Measurements from ENCODE around the gene CLSTN2. TPM values are rescaled to one million over a fixed set of nuclear protein-coding genes. Genes with fewer than 3 reads are reported as not detected.

The CLSTN2 gene
- total RNA-seq, 1 donor from 2014 or later, result 80.9 TPM

DNA sequence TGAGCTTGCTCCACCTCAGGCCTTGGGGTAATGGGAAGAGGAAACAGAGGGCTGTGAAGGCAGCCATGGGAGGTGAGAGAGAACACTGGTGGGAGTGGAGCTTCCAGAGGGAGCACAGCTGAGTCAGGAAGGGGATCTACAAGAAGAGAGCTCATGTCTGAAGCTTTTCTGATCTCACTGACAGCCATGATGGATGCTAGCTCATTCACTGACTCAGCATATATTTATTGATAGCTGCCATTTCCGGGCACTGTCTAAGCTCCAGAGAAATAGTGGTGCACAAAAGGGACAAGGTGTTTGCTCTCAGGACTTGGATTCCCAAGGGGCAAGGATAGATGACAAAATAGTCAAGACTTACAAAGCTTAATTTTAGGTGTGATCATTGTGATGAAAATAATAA, 218.8 kb downstream of the CLSTN2 start:
- Histone ChIP-seq H3K27me3 (ENCODE audit: insufficient read depth, low read length) (no peaks in the 10 kb centered on the region), H3K27ac (ENCODE audit: low read depth, low read length) (no peak overlapping the region), H3K36me3 (ENCODE audit: insufficient read depth, low read length) (no peaks in the 10 kb centered on the region), H3K9ac (ENCODE audit: low read length) (no peak overlapping the region), H3K9me3 (ENCODE audit: insufficient read depth, low read depth, low read length) (no peaks in the 10 kb centered on the region), H3K4me2 (ENCODE audit: low read length) (no peak overlapping the region), H3K79me2 (ENCODE audit: insufficient read depth, low read length) (no peaks in the 10 kb centered on the region), H2AFZ (ENCODE audit: low read depth, low read length) (no peak overlapping the region), H3K4me1 (ENCODE audit: insufficient read depth, low read length) (no peaks in the 10 kb centered on the region), H3K4me3 (ENCODE audit: insufficient read depth, low read depth, low read length) (no peak overlapping the region), H4K20me1 (ENCODE audit: insufficient read depth, low read length) (no peaks in the 10 kb centered on the region)
- H3K36me3 Mint-ChIP-seq (ENCODE audit: low read depth, unreplicated experiment), result peaks cover 8% of the 10 kb centered on the region
- no peak overlapping the region for H3K4me3 Mint-ChIP-seq (ENCODE audit: unreplicated experiment)
- peaks cover 4% of the 10 kb centered on the region for H3K9me3 Mint-ChIP-seq (ENCODE audit: unreplicated experiment)
- H3K27me3 Mint-ChIP-seq (ENCODE audit: low read depth, unreplicated experiment), result no peaks in the 10 kb centered on the region
- no peak overlapping the region for H3K27ac Mint-ChIP-seq (ENCODE audit: unreplicated experiment)
- no peaks in the 10 kb centered on the region for H3K4me1 Mint-ChIP-seq (ENCODE audit: low read depth, unreplicated experiment)
- FAIRE-seq (no peak), DNase-seq (ENCODE audit: low read depth) (no peak)
- TF ChIP-seq EZH2 (IDR thresholded peaks at IDR 0.05; ENCODE audit: insufficient read depth, low read length), result no peak
- TF ChIP-seq, protein P1, sequence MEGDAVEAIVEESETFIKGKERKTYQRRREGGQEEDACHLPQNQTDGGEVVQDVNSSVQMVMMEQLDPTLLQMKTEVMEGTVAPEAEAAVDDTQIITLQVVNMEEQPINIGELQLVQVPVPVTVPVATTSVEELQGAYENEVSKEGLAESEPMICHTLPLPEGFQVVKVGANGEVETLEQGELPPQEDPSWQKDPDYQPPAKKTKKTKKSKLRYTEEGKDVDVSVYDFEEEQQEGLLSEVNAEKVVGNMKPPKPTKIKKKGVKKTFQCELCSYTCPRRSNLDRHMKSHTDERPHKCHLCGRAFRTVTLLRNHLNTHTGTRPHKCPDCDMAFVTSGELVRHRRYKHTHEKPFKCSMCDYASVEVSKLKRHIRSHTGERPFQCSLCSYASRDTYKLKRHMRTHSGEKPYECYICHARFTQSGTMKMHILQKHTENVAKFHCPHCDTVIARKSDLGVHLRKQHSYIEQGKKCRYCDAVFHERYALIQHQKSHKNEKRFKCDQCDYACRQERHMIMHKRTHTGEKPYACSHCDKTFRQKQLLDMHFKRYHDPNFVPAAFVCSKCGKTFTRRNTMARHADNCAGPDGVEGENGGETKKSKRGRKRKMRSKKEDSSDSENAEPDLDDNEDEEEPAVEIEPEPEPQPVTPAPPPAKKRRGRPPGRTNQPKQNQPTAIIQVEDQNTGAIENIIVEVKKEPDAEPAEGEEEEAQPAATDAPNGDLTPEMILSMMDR (IDR thresholded peaks at IDR 0.05; ENCODE audit: insufficient read depth, low read depth, low read length), result no peak

- Histone ChIP-seq H3K4me2 (ENCODE audit: low read length) (no peak overlapping the region), H3K9ac (ENCODE audit: low read length) (no peak overlapping the region), H3K27ac (ENCODE audit: low read depth, low read length) (no peak overlapping the region), H4K20me1 (ENCODE audit: insufficient read depth, low read length) (no peaks in the 10 kb centered on the region), H3K27me3 (ENCODE audit: insufficient read depth, low read length) (no peaks in the 10 kb centered on the region), H3K4me3 (ENCODE audit: insufficient read depth, low read depth, low read length) (no peak overlapping the region), H2AFZ (ENCODE audit: low read depth, low read length) (no peak overlapping the region), H3K79me2 (ENCODE audit: insufficient read depth, low read length) (no peaks in the 10 kb centered on the region), H3K36me3 (ENCODE audit: insufficient read depth, low read length) (no peaks in the 10 kb centered on the region), H3K4me1 (ENCODE audit: insufficient read depth, low read length) (no peaks in the 10 kb centered on the region), H3K9me3 (ENCODE audit: insufficient read depth, low read depth, low read length) (no peaks in the 10 kb centered on the region)
- no peak overlapping the region for H3K4me3 Mint-ChIP-seq (ENCODE audit: unreplicated experiment)
- H3K9me3 Mint-ChIP-seq (ENCODE audit: unreplicated experiment), result peaks cover 4% of the 10 kb centered on the region
- no peak for FAIRE-seq
- no peak for TF ChIP-seq EZH2 (IDR thresholded peaks at IDR 0.05; ENCODE audit: insufficient read depth, low read length)
- TF ChIP-seq, protein P1 (IDR thresholded peaks at IDR 0.05; ENCODE audit: insufficient read depth, low read depth, low read length), result no peak
- no peak for DNase-seq (ENCODE audit: low read depth)
- peaks cover 2% of the 10 kb centered on the region for H3K4me1 Mint-ChIP-seq (ENCODE audit: low read depth, unreplicated experiment)
- H3K27ac Mint-ChIP-seq (ENCODE audit: unreplicated experiment), result no peak overlapping the region
- H3K36me3 Mint-ChIP-seq (ENCODE audit: low read depth, unreplicated experiment), result peaks cover 4% of the 10 kb centered on the region
- no peaks in the 10 kb centered on the region for H3K27me3 Mint-ChIP-seq (ENCODE audit: low read depth, unreplicated experiment)
Measured at GRCh38 chr3:140157161-140157560, 222.2 kb downstream of the CLSTN2 start.

DNA sequence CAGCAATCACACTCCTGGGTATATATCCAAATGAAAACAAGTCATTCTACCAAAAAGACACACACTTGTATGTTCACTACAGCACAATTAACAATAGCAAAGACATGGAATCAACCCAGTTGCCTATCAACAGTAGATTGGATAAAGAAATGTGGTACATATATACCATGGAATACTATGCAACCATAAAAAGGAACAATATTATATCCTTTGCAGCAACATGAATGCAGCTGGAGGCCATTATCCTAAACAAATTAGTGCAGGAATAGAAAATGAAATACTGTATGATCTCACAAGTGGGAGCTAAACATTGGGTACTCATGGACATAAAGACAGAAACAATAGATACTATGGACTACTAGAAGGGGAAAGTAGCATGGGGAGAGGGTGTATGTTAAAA, 224.7 kb downstream of the CLSTN2 start:
- peaks cover under 1% of the 10 kb centered on the region for H3K4me1 ChIP-seq (ENCODE audit: insufficient read depth, low read length)
- TF ChIP-seq, protein P1 (IDR thresholded peaks at IDR 0.05; ENCODE audit: insufficient read depth, low read depth, low read length), result no peak
- TF ChIP-seq EZH2 (IDR thresholded peaks at IDR 0.05; ENCODE audit: insufficient read depth, low read length), result no peak
- H3K4me3 ChIP-seq (ENCODE audit: insufficient read depth, low read depth, low read length), result no peak overlapping the region
- no peaks in the 10 kb centered on the region for H3K9me3 ChIP-seq (ENCODE audit: insufficient read depth, low read depth, low read length)
- H3K79me2 ChIP-seq (ENCODE audit: insufficient read depth, low read length), result no peaks in the 10 kb centered on the region
- H3K4me2 ChIP-seq (ENCODE audit: low read length), result no peak overlapping the region
- DNase-seq (ENCODE audit: low read depth), result no peak
- no peaks in the 10 kb centered on the region for H3K27me3 ChIP-seq (ENCODE audit: insufficient read depth, low read length)
- H3K36me3 Mint-ChIP-seq (ENCODE audit: low read depth, unreplicated experiment), result peaks cover 3% of the 10 kb centered on the region
- H3K4me1 Mint-ChIP-seq (ENCODE audit: low read depth, unreplicated experiment), result peaks cover 3% of the 10 kb centered on the region
- no peak overlapping the region for H3K27ac Mint-ChIP-seq (ENCODE audit: unreplicated experiment)
- peaks cover 4% of the 10 kb centered on the region for H3K9me3 Mint-ChIP-seq (ENCODE audit: unreplicated experiment)
- H3K27ac ChIP-seq (ENCODE audit: low read depth, low read length), result no peak overlapping the region
- no peaks in the 10 kb centered on the region for H3K36me3 ChIP-seq (ENCODE audit: insufficient read depth, low read length)
- no peak overlapping the region for H3K4me3 Mint-ChIP-seq (ENCODE audit: unreplicated experiment)
- H3K27me3 Mint-ChIP-seq (ENCODE audit: low read depth, unreplicated experiment), result no peaks in the 10 kb centered on the region
- FAIRE-seq, result no peak
- no peak overlapping the region for H2AFZ ChIP-seq (ENCODE audit: low read depth, low read length)
- H3K9ac ChIP-seq (ENCODE audit: low read length), result no peak overlapping the region
- H4K20me1 ChIP-seq (ENCODE audit: insufficient read depth, low read length), result no peaks in the 10 kb centered on the region
